Measurements from ENCODE around the gene RARA.
"Not testable (repeated sequence)": the region's sequence is repeated elsewhere in the genome, so short reads cannot be mapped to it uniquely, and the experiment has no call there.

RARA gene

GRCh38 chr17:40358323-40359038, 49.5 kb downstream of the RARA start:
- peak; percentile 96 for DNase-seq (ENCODE audit: low spot score)

- DNase-seq (ENCODE audit: low spot score): no peak
Measured at GRCh38 chr17:40360091-40360490, 51.1 kb downstream of the RARA start.

GRCh38 chr17:40361063-40361924, 52.3 kb downstream of the RARA start:
- no peak for DNase-seq (ENCODE audit: low spot score)

GRCh38 chr17:40361925-40362695, 53.1 kb downstream of the RARA start:
- DNase-seq (ENCODE audit: low spot score): no peak

- DNase-seq (ENCODE audit: low spot score): peak; percentile 91
Measured at GRCh38 chr17:40362696-40363110, 53.7 kb downstream of the RARA start.

- DNase-seq (ENCODE audit: low spot score): peak; percentile 71
Measured at GRCh38 chr17:40363111-40363827, 54.3 kb downstream of the RARA start.

- peak; percentile 80 for DNase-seq (ENCODE audit: low spot score)
Measured at GRCh38 chr17:40364121-40364861, 55.3 kb downstream of the RARA start, which contains the start of gene GJD3. GJD3 (minus strand) TSS chr17:40364737; CDS start chr17:40363815, 922 bp downstream.

- no peak for DNase-seq (ENCODE audit: low spot score)
Measured at GRCh38 chr17:40364906-40365305, 55.9 kb downstream of the RARA start.

- DNase-seq (ENCODE audit: low spot score): no peak
Measured at GRCh38 chr17:40366076-40366860, 57.3 kb downstream of the RARA start.

GRCh38 chr17:40366861-40367518, 58.0 kb downstream of the RARA start:
- DNase-seq (ENCODE audit: low spot score): no peak

- DNase-seq (ENCODE audit: low spot score): not testable (repeated sequence)
Measured at GRCh38 chr17:40367728-40368127, 58.7 kb downstream of the RARA start.

- no peak for DNase-seq (ENCODE audit: low spot score)
Measured at GRCh38 chr17:40369923-40370322, 60.9 kb downstream of the RARA start.

- DNase-seq (ENCODE audit: low spot score): peak; percentile 22
Measured at GRCh38 chr17:40371261-40371929, 62.4 kb downstream of the RARA start.

GRCh38 chr17:40372031-40372430, 63.1 kb downstream of the RARA start:
- DNase-seq (ENCODE audit: low spot score): no peak

- not testable (repeated sequence) for DNase-seq (ENCODE audit: low spot score)
Measured at GRCh38 chr17:40372644-40373043, 63.7 kb downstream of the RARA start.

GRCh38 chr17:40373324-40373723, 64.3 kb downstream of the RARA start:
- DNase-seq (ENCODE audit: low spot score): peak; percentile 16

GRCh38 chr17:40373999-40374398, 65.0 kb downstream of the RARA start:
- DNase-seq (ENCODE audit: low spot score): no peak

GRCh38 chr17:40374821-40375498, 66.0 kb downstream of the RARA start:
- DNase-seq (ENCODE audit: low spot score): no peak
